GM23338 (cell line): ENCODE results near the gene LILRA1. TPM values are rescaled to one million over a fixed set of nuclear protein-coding genes. Genes with fewer than 3 reads are reported as not detected.

Experiments used
- ATAC-seq: fragments of 200-7000 bp; cut with Tn5 transposase; 3 replicates; pipeline ENCODE4 v1.9.1; 2020
- DNase-seq: peaks from one replicate; pipeline ENCODE4 v3.0.0-alpha.2; 2015; ENCODE audit warnings: low spot score
- H2AFZ ChIP-seq: fragments of 200-600 bp; sonication (generic); 2 replicates; pipeline ENCODE4 v1.8.0; 2016; ENCODE audit warnings: antibody characterized with exemption, mild to moderate bottlenecking, moderate library complexity
- H3F3A ChIP-seq: fragments of 200-600 bp; sonication (generic); replicated peaks from 2 replicates; pipeline ENCODE4 v1.8.0; 2017; ENCODE audit warnings: antibody characterized with exemption, mixed run types, low read depth
- H3K27ac ChIP-seq: fragments of 200-600 bp; sonication (generic); 2 replicates; pipeline ENCODE4 v1.6.1; 2016; ENCODE audit warnings: low read depth
- H3K27me3 ChIP-seq: fragments of 200-600 bp; sonication (generic); 2 replicates; pipeline ENCODE4 v1.8.0; 2016; ENCODE audit warnings: mild to moderate bottlenecking, mixed run types, moderate library complexity; ENCODE audit not compliant: insufficient read depth
- H3K36me3 ChIP-seq: fragments of 200-600 bp; sonication (generic); 2 replicates; pipeline ENCODE4 v1.8.0; 2016; ENCODE audit warnings: mild to moderate bottlenecking; ENCODE audit not compliant: insufficient read depth
- H3K4me1 ChIP-seq: fragments of 200-600 bp; sonication (generic); 2 replicates; pipeline ENCODE4 v1.8.0; 2016; ENCODE audit warnings: mild to moderate bottlenecking, moderate library complexity; ENCODE audit not compliant: insufficient read depth
- H3K4me2 ChIP-seq: fragments of 200-600 bp; sonication (generic); 2 replicates; pipeline ENCODE4 v1.7.1; 2017; ENCODE audit warnings: mixed run types
- H3K4me3 ChIP-seq: fragments of 200-600 bp; sonication (generic); 2 replicates; pipeline ENCODE4 v1.6.1; 2016; ENCODE audit warnings: mixed run types
- H3K79me2 ChIP-seq: fragments of 200-600 bp; sonication (generic); replicated peaks from 2 replicates; pipeline ENCODE4 v1.8.0; 2017; ENCODE audit warnings: mild to moderate bottlenecking; ENCODE audit not compliant: insufficient read depth
- H3K9me2 ChIP-seq: fragments of 200-600 bp; sonication (generic); 2 replicates; pipeline ENCODE4 v1.8.0; 2017; ENCODE audit not compliant: insufficient read depth
- H4K20me1 ChIP-seq: fragments of 200-600 bp; sonication (generic); replicated peaks from 2 replicates; pipeline ENCODE4 v1.8.0; 2017; ENCODE audit warnings: mild to moderate bottlenecking; ENCODE audit not compliant: insufficient read depth
- H3K27ac Mint-ChIP-seq: 2 replicates; pipeline ENCODE4 v1.8.0; 2020; ENCODE audit warnings: inconsistent platforms, mild to moderate bottlenecking, moderate library complexity, mixed read lengths
- H3K27me3 Mint-ChIP-seq: 3 replicates; pipeline ENCODE4 v1.8.0; 2022; ENCODE audit warnings: low read depth, mild to moderate bottlenecking, moderate library complexity, mixed read lengths, inconsistent platforms; ENCODE audit not compliant: insufficient read depth, poor library complexity
- H3K36me3 Mint-ChIP-seq: 3 replicates; pipeline ENCODE4 v1.8.0; 2021; ENCODE audit warnings: low read depth, mild to moderate bottlenecking, inconsistent platforms, moderate library complexity, mixed read lengths
- H3K4me1 Mint-ChIP-seq: 3 replicates; pipeline ENCODE4 v1.8.0; 2020; ENCODE audit warnings: mild to moderate bottlenecking, inconsistent platforms, mixed read lengths
- H3K4me3 Mint-ChIP-seq: 3 replicates; pipeline ENCODE4 v1.8.0; 2021; ENCODE audit warnings: moderate library complexity, mild to moderate bottlenecking, inconsistent platforms, mixed read lengths
- H3K9me3 Mint-ChIP-seq: 3 replicates; pipeline ENCODE4 v1.8.0; 2020; ENCODE audit warnings: moderate library complexity, mild to moderate bottlenecking, inconsistent platforms, mixed read lengths
- CREB1 ChIP-seq: fragments of 250-450 bp; sonication (Bioruptor Pico); IDR thresholded peaks from 2 replicates; pipeline ENCODE4 v1.5.0; 2020; ENCODE audit warnings: low read depth, mild to moderate bottlenecking, moderate library complexity
- EZH2phosphoT487 ChIP-seq: fragments of 200-600 bp; sonication (generic); IDR thresholded peaks from one replicate; pipeline ENCODE4 v1.8.1; 2018; ENCODE audit warnings: antibody characterized with exemption; ENCODE audit not compliant: unreplicated experiment
- JUNB ChIP-seq: IDR thresholded peaks from one replicate; pipeline ENCODE4 v1.6.1; 2016; ENCODE audit warnings: antibody characterized with exemption; ENCODE audit not compliant: unreplicated experiment
- POLR2AphosphoS5 ChIP-seq: IDR thresholded peaks from 2 replicates; pipeline ENCODE4 v1.6.1; 2016; ENCODE audit warnings: antibody characterized with exemption, low read depth
- ZNF114 ChIP-seq: fragments of 250-450 bp; sonication (Bioruptor Pico); IDR thresholded peaks from 2 replicates; pipeline ENCODE4 v1.5.0; 2020; ENCODE audit warnings: mild to moderate bottlenecking, moderate library complexity
- ZNF331 ChIP-seq: fragments of 250-450 bp; sonication (Bioruptor Pico); IDR thresholded peaks from 2 replicates; pipeline ENCODE4 v1.5.0; 2020; ENCODE audit warnings: low read depth, mild to moderate bottlenecking, moderate library complexity
- polyA plus RNA-seq: library from polyadenylated mRNA; unstranded; fragments of >200 nt; fragmentation: Nextera tagmentation; extraction: Ambion mirVana; gene quantifications from 2 replicates; pipeline ENCODE4 v1.2.1, GENCODE V29; 2016
- total RNA-seq: library from RNA; depleted of rRNA; stranded (reverse); fragments of >200 nt; shearing (Covaris generic); gene quantifications from 2 replicates; pipeline ENCODE4 v1.2.3, GENCODE V29; 2014
- TF ChIP-seq, protein P1 (sequence below), 2 experiments: fragments of 200-600 bp in 1 of 2; sonication (generic) in 1 of 2; conservative IDR thresholded peaks; 2 replicates each; pipeline versions ENCODE4 v1.5.1 to v1.6.1; 2016 to 2017; ENCODE audit warnings: antibody characterized with exemption in 2 of 2, low read depth in 2 of 2, mild to moderate bottlenecking in 2 of 2, moderate library complexity in 1 of 2
- TF ChIP-seq, protein P2 (sequence below): fragments of 250-450 bp; sonication (Bioruptor Pico); IDR thresholded peaks from 2 replicates; pipeline ENCODE4 v1.5.0; 2020; ENCODE audit warnings: mild to moderate bottlenecking, moderate library complexity

The LILRA1 gene
- total and polyA plus RNA-seq, 2 experiments from 2014 or later: not detected

DNA sequence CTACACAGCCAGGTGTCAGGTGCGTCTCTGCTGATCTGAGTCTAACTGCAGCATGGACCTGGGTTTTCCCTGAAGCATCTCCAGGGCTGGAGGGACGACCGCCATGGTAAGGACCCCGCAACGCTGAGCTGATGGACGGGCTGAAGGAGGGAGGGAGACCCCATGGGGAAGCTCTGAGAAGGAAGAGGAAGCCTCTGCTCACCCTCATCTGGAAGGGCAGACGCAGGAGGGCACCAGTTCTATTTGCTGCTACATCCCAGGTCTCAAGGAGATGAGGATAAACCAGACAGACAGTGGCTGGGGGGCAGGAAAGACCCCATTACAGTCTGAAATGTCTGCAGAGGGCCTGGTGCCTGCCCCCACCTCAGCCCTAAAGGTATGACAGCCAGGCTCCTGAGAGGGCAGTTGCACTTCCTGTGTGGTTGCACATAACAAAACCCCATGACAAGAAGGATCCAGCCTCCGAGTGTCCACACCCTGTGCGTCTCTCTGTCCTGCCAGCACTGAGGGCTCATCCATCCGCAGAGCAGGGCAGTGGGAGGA, 20.0 kb upstream of the LILRA1 start, which contains the start of gene LILRA2:
Gene LILRA2 (plus strand): TSS at position 461 of the 543 bp plus-strand sequence. CDS start 89 bp downstream, outside the sequence.
- H3K4me3 ChIP-seq: no peak within 1 kb of the TSS
- peaks cover 6% of the 10 kb centered on the region for H3K27me3 Mint-ChIP-seq
- no peaks in the 10 kb centered on the region for H3K79me2 ChIP-seq
- H3K4me2 ChIP-seq: no peak within 1 kb of the TSS
- no peaks in the 10 kb centered on the region for H3K4me1 ChIP-seq
- H3F3A ChIP-seq: no peaks in the 10 kb centered on the region
- no peak for DNase-seq
- TF ChIP-seq POLR2AphosphoS5 (no peak), EZH2phosphoT487 (no peak), ZNF114 (no peak), CREB1 (CRISPR knock-in tag) (no peak), ZNF331 (CRISPR knock-in tag) (no peak)
- TF ChIP-seq, protein P1, sequence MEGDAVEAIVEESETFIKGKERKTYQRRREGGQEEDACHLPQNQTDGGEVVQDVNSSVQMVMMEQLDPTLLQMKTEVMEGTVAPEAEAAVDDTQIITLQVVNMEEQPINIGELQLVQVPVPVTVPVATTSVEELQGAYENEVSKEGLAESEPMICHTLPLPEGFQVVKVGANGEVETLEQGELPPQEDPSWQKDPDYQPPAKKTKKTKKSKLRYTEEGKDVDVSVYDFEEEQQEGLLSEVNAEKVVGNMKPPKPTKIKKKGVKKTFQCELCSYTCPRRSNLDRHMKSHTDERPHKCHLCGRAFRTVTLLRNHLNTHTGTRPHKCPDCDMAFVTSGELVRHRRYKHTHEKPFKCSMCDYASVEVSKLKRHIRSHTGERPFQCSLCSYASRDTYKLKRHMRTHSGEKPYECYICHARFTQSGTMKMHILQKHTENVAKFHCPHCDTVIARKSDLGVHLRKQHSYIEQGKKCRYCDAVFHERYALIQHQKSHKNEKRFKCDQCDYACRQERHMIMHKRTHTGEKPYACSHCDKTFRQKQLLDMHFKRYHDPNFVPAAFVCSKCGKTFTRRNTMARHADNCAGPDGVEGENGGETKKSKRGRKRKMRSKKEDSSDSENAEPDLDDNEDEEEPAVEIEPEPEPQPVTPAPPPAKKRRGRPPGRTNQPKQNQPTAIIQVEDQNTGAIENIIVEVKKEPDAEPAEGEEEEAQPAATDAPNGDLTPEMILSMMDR (conservative IDR thresholded peaks at IDR 0.05; ENCODE audit: low read depth in 2 of 2): no peak
- H2AFZ ChIP-seq: no peak within 1 kb of the TSS
- peaks cover 100% of the 10 kb centered on the region for H3K9me3 Mint-ChIP-seq
- H3K36me3 Mint-ChIP-seq: peaks cover 24% of the 10 kb centered on the region
- H3K4me1 Mint-ChIP-seq: no peaks in the 10 kb centered on the region
- H3K27ac ChIP-seq: no peak within 1 kb of the TSS
- H3K27me3 ChIP-seq: no peaks in the 10 kb centered on the region
- H3K27ac Mint-ChIP-seq: no peak within 1 kb of the TSS
- H4K20me1 ChIP-seq: no peaks in the 10 kb centered on the region
- no peak for ATAC-seq
- no peaks in the 10 kb centered on the region for H3K9me2 ChIP-seq
- H3K36me3 ChIP-seq: no peaks in the 10 kb centered on the region
- no peak within 1 kb of the TSS for H3K4me3 Mint-ChIP-seq

DNA sequence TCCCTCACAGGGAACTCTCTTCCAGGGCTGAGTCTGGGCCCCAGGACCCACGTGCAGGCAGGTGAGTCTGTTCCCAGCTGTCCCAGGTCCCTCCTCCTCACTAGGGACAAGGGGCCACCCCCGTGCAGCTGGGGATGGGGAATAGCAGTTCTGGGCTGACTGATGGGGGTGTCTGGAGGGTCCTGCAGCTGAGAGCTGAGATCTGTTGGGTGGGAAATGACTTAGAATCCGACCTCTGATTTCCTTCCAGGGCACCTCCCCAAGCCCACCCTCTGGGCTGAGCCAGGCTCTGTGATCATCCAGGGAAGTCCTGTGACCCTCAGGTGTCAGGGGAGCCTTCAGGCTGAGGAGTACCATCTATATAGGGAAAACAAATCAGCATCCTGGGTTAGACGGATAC, 19.4 kb upstream of the LILRA1 start:
- TF ChIP-seq, protein P2, sequence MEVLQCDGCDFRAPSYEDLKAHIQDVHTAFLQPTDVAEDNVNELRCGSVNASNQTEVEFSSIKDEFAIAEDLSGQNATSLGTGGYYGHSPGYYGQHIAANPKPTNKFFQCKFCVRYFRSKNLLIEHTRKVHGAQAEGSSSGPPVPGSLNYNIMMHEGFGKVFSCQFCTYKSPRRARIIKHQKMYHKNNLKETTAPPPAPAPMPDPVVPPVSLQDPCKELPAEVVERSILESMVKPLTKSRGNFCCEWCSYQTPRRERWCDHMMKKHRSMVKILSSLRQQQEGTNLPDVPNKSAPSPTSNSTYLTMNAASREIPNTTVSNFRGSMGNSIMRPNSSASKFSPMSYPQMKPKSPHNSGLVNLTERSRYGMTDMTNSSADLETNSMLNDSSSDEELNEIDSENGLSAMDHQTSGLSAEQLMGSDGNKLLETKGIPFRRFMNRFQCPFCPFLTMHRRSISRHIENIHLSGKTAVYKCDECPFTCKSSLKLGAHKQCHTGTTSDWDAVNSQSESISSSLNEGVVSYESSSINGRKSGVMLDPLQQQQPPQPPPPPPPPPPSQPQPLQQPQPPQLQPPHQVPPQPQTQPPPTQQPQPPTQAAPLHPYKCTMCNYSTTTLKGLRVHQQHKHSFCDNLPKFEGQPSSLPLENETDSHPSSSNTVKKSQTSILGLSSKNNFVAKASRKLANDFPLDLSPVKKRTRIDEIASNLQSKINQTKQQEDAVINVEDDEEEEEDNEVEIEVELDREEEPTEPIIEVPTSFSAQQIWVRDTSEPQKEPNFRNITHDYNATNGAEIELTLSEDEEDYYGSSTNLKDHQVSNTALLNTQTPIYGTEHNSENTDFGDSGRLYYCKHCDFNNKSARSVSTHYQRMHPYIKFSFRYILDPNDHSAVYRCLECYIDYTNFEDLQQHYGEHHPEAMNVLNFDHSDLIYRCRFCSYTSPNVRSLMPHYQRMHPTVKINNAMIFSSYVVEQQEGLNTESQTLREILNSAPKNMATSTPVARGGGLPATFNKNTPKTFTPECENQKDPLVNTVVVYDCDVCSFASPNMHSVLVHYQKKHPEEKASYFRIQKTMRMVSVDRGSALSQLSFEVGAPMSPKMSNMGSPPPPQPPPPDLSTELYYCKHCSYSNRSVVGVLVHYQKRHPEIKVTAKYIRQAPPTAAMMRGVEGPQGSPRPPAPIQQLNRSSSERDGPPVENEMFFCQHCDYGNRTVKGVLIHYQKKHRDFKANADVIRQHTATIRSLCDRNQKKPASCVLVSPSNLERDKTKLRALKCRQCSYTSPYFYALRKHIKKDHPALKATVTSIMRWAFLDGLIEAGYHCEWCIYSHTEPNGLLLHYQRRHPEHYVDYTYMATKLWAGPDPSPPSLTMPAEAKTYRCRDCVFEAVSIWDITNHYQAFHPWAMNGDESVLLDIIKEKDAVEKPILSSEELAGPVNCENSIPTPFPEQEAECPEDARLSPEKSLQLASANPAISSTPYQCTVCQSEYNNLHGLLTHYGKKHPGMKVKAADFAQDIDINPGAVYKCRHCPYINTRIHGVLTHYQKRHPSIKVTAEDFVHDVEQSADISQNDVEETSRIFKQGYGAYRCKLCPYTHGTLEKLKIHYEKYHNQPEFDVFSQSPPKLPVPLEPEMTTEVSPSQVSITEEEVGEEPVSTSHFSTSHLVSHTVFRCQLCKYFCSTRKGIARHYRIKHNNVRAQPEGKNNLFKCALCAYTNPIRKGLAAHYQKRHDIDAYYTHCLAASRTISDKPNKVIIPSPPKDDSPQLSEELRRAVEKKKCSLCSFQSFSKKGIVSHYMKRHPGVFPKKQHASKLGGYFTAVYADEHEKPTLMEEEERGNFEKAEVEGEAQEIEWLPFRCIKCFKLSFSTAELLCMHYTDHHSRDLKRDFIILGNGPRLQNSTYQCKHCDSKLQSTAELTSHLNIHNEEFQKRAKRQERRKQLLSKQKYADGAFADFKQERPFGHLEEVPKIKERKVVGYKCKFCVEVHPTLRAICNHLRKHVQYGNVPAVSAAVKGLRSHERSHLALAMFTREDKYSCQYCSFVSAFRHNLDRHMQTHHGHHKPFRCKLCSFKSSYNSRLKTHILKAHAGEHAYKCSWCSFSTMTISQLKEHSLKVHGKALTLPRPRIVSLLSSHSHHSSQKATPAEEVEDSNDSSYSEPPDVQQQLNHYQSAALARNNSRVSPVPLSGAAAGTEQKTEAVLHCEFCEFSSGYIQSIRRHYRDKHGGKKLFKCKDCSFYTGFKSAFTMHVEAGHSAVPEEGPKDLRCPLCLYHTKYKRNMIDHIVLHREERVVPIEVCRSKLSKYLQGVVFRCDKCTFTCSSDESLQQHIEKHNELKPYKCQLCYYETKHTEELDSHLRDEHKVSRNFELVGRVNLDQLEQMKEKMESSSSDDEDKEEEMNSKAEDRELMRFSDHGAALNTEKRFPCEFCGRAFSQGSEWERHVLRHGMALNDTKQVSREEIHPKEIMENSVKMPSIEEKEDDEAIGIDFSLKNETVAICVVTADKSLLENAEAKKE: no peak
- TF ChIP-seq EZH2phosphoT487 (no peak), POLR2AphosphoS5 (no peak), JUNB (no peak), ZNF331 (CRISPR knock-in tag) (no peak)
- TF ChIP-seq, protein P1 (conservative IDR thresholded peaks at IDR 0.05; ENCODE audit: low read depth in 2 of 2): no peak
- H3K27ac Mint-ChIP-seq: no peak overlapping the region
- Histone ChIP-seq H3K27ac (no peak overlapping the region), H3F3A (no peaks in the 10 kb centered on the region), H3K79me2 (no peaks in the 10 kb centered on the region), H2AFZ (no peak overlapping the region), H3K4me3 (no peak overlapping the region), H3K4me1 (no peaks in the 10 kb centered on the region), H3K9me2 (no peaks in the 10 kb centered on the region), H4K20me1 (no peaks in the 10 kb centered on the region), H3K4me2 (no peak overlapping the region), H3K36me3 (no peaks in the 10 kb centered on the region), H3K27me3 (no peaks in the 10 kb centered on the region)
- no peak overlapping the region for H3K4me3 Mint-ChIP-seq
- H3K36me3 Mint-ChIP-seq: peaks cover 21% of the 10 kb centered on the region; the same call in 2 of the 3 replicates
- ATAC-seq (no peak), DNase-seq (no peak)
- peaks cover 100% of the 10 kb centered on the region for H3K9me3 Mint-ChIP-seq
- H3K27me3 Mint-ChIP-seq: peaks cover 8% of the 10 kb centered on the region
- H3K4me1 Mint-ChIP-seq: no peaks in the 10 kb centered on the region
